Loucy (cell line): ENCODE measurements around the gene TMEM53.

Experiments used
- H2AFZ ChIP-seq: fragments of 200-600 bp; sonication (generic); 2 replicates; pipeline ENCODE4 v1.6.0; 2016; ENCODE audit warnings: antibody characterized with exemption, mild to moderate bottlenecking, low read length, moderate library complexity
- H3F3A ChIP-seq: fragments of 200-600 bp; 2 replicates; pipeline ENCODE4 v1.6.0; 2016; ENCODE audit warnings: antibody characterized with exemption, low read depth, mild to moderate bottlenecking
- H3K27me3 ChIP-seq: fragments of 200-600 bp; sonication (generic); 2 replicates; pipeline ENCODE4 v1.6.1; 2014; ENCODE audit warnings: low read length, mild to moderate bottlenecking; ENCODE audit not compliant: insufficient read depth, poor library complexity, severe bottlenecking
- H3K36me3 ChIP-seq: fragments of 200-600 bp; sonication (generic); 2 replicates; pipeline ENCODE4 v1.6.1; 2016; ENCODE audit warnings: low read length; ENCODE audit not compliant: insufficient read depth
- H3K4me1 ChIP-seq: fragments of 200-600 bp; sonication (generic); 2 replicates; pipeline ENCODE4 v1.5.1; 2014; ENCODE audit warnings: low read length, mild to moderate bottlenecking; ENCODE audit not compliant: insufficient read depth, poor library complexity, severe bottlenecking
- H3K4me2 ChIP-seq: fragments of 200-600 bp; sonication (generic); 2 replicates; pipeline ENCODE4 v1.6.0; 2014; ENCODE audit warnings: antibody characterized with exemption, low read length, low read depth, mild to moderate bottlenecking; ENCODE audit not compliant: poor library complexity, severe bottlenecking
- H3K4me3 ChIP-seq: fragments of 200-600 bp; sonication (generic); 2 replicates; pipeline ENCODE4 v1.5.1; 2014; ENCODE audit warnings: low read length, mild to moderate bottlenecking, mixed read lengths; ENCODE audit not compliant: poor library complexity, severe bottlenecking
- H3K79me2 ChIP-seq: fragments of 200-600 bp; sonication (generic); 2 replicates; pipeline ENCODE4 v1.6.1; 2014; ENCODE audit warnings: low read length; ENCODE audit not compliant: insufficient read depth
- H3K9ac ChIP-seq: fragments of 200-600 bp; sonication (generic); 2 replicates; pipeline ENCODE4 v1.6.0; 2014; ENCODE audit warnings: mild to moderate bottlenecking, low read depth, low read length, moderate library complexity; ENCODE audit not compliant: poor library complexity, severe bottlenecking
- H3K9me2 ChIP-seq: fragments of 200-600 bp; sonication (generic); replicated peaks from 2 replicates; pipeline ENCODE4 v1.6.1; 2016; ENCODE audit warnings: low read depth, low read length, mixed read lengths
- H3K9me3 ChIP-seq: fragments of 200-600 bp; sonication (generic); 2 replicates; pipeline ENCODE4 v1.6.1; 2014; ENCODE audit warnings: mild to moderate bottlenecking, antibody characterized with exemption, low read length, low read depth; ENCODE audit not compliant: insufficient read depth
- H4K20me1 ChIP-seq: fragments of 200-600 bp; sonication (generic); 2 replicates; pipeline ENCODE4 v1.6.0; 2014; ENCODE audit warnings: antibody characterized with exemption, low read length, mild to moderate bottlenecking; ENCODE audit not compliant: insufficient read depth, poor library complexity, severe bottlenecking
- CTCF ChIP-seq: fragments of 200-600 bp; sonication (generic); conservative IDR thresholded peaks from 2 replicates; pipeline ENCODE4 v1.5.1; 2014; ENCODE audit warnings: mild to moderate bottlenecking, antibody characterized with exemption, low read length
- EZH2phosphoT487 ChIP-seq: fragments of 200-600 bp; IDR thresholded peaks from 2 replicates; pipeline ENCODE4 v1.6.1; 2018; ENCODE audit warnings: antibody characterized with exemption, mild to moderate bottlenecking, moderate library complexity, borderline replicate concordance

The TMEM53 gene

GRCh38 chr1:44625348-44625747 lies 48.9 kb downstream of the TMEM53 start:
- H4K20me1 ChIP-seq: no peaks in the 10 kb centered on the region
- no peaks in the 10 kb centered on the region for H3K4me1 ChIP-seq
- H2AFZ ChIP-seq: no peak overlapping the region
- H3K4me2 ChIP-seq: no peak overlapping the region
- H3K27me3 ChIP-seq: no peaks in the 10 kb centered on the region
- H3K36me3 ChIP-seq: peaks cover 43% of the 10 kb centered on the region; the same call in 1 of the 2 replicates
- H3F3A ChIP-seq: no peaks in the 10 kb centered on the region
- no peak overlapping the region for H3K4me3 ChIP-seq
- TF ChIP-seq CTCF: no peak
- TF ChIP-seq EZH2phosphoT487: no peak
- no peaks in the 10 kb centered on the region for H3K9me3 ChIP-seq
- no peaks in the 10 kb centered on the region for H3K79me2 ChIP-seq
- no peaks in the 10 kb centered on the region for H3K9me2 ChIP-seq
- no peak overlapping the region for H3K9ac ChIP-seq

GRCh38 chr1:44624268-44624901 lies 49.9 kb downstream of the TMEM53 start:
- TF ChIP-seq CTCF (no peak), EZH2phosphoT487 (no peak)
- Histone ChIP-seq H3K36me3 (peaks cover 43% of the 10 kb centered on the region; the same call in 1 of the 2 replicates), H3K9me2 (no peaks in the 10 kb centered on the region), H2AFZ (no peak overlapping the region), H4K20me1 (no peaks in the 10 kb centered on the region), H3K4me3 (no peak overlapping the region), H3F3A (no peaks in the 10 kb centered on the region), H3K9ac (no peak overlapping the region), H3K4me2 (no peak overlapping the region), H3K9me3 (no peaks in the 10 kb centered on the region), H3K27me3 (no peaks in the 10 kb centered on the region), H3K4me1 (no peaks in the 10 kb centered on the region), H3K79me2 (no peaks in the 10 kb centered on the region)

GRCh38 chr1:44621841-44622286 lies 52.4 kb downstream of the TMEM53 start:
- Histone ChIP-seq H3K9me2 (no peaks in the 10 kb centered on the region), H3K79me2 (no peaks in the 10 kb centered on the region), H3K4me3 (no peak overlapping the region), H3K4me1 (no peaks in the 10 kb centered on the region), H3K9ac (no peak overlapping the region), H4K20me1 (no peaks in the 10 kb centered on the region), H3K27me3 (no peaks in the 10 kb centered on the region), H3F3A (no peaks in the 10 kb centered on the region), H3K4me2 (no peak overlapping the region), H3K36me3 (peaks cover 31% of the 10 kb centered on the region; the same call in 1 of the 2 replicates), H3K9me3 (no peaks in the 10 kb centered on the region), H2AFZ (no peak overlapping the region)
- TF ChIP-seq CTCF: no peak
- no peak for TF ChIP-seq EZH2phosphoT487
